Neural progenitor cell (in vitro differentiated cells): ENCODE data around the gene ZMAT5. TPM values are rescaled to one million over a fixed set of nuclear protein-coding genes. Genes with fewer than 3 reads are reported as not detected.

ENCODE experiments used
- DNase-seq: peaks from one replicate; pipeline ENCODE4 v3.0.0-alpha.2; 2016; ENCODE audit warnings: low spot score
- H2AFZ ChIP-seq: fragments of 200-600 bp; sonication (generic); replicated peaks from 2 replicates; pipeline ENCODE4 v1.6.1; 2016; ENCODE audit warnings: antibody characterized with exemption
- H3F3A ChIP-seq: fragments of 200-600 bp; sonication (generic); 2 replicates; pipeline ENCODE4 v1.6.1; 2016; ENCODE audit warnings: antibody characterized with exemption, low read depth
- H3K27ac ChIP-seq: fragments of 200-600 bp; sonication (generic); 2 replicates; pipeline ENCODE4 v1.5.1; 2016; ENCODE audit warnings: mild to moderate bottlenecking
- H3K27me3 ChIP-seq: fragments of 200-600 bp; sonication (generic); 2 replicates; pipeline ENCODE4 v1.6.1; 2016; ENCODE audit warnings: mild to moderate bottlenecking, moderate library complexity
- H3K36me3 ChIP-seq: fragments of 200-600 bp; sonication (generic); 2 replicates; pipeline ENCODE4 v1.5.1; 2016
- H3K4me1 ChIP-seq: fragments of 200-600 bp; sonication (generic); 2 replicates; pipeline ENCODE4 v1.6.1; 2016; ENCODE audit warnings: mixed run types
- H3K4me2 ChIP-seq: fragments of 200-600 bp; sonication (generic); 2 replicates; pipeline ENCODE4 v1.6.1; 2016
- H3K4me3 ChIP-seq: fragments of 200-600 bp; sonication (generic); 2 replicates; pipeline ENCODE4 v1.5.1; 2016
- H3K79me2 ChIP-seq: fragments of 200-600 bp; sonication (generic); 2 replicates; pipeline ENCODE4 v1.6.1; 2016; ENCODE audit warnings: low read depth
- H3K9ac ChIP-seq: fragments of 200-600 bp; sonication (generic); 2 replicates; pipeline ENCODE4 v1.6.1; 2016
- H3K9me3 ChIP-seq: fragments of 200-600 bp; sonication (generic); 2 replicates; pipeline ENCODE4 v1.5.1; 2016; ENCODE audit warnings: low read depth
- H4K20me1 ChIP-seq: fragments of 200-600 bp; sonication (generic); 2 replicates; pipeline ENCODE4 v1.6.1; 2016; ENCODE audit warnings: low read depth
- H3K27ac Mint-ChIP-seq: 3 replicates; pipeline ENCODE4 v1.8.0; 2021; ENCODE audit warnings: mixed read lengths
- H3K27me3 Mint-ChIP-seq: 2 replicates; pipeline ENCODE4 v1.8.0; 2022; ENCODE audit warnings: low read depth, mild to moderate bottlenecking, inconsistent platforms, moderate library complexity, mixed read lengths; ENCODE audit not compliant: insufficient read depth
- H3K36me3 Mint-ChIP-seq: 3 replicates; pipeline ENCODE4 v1.8.0; 2021; ENCODE audit warnings: mixed read lengths
- H3K4me1 Mint-ChIP-seq: 3 replicates; pipeline ENCODE4 v1.8.0; 2021; ENCODE audit warnings: mixed read lengths
- H3K4me3 Mint-ChIP-seq: 3 replicates; pipeline ENCODE4 v1.8.0; 2021; ENCODE audit warnings: mild to moderate bottlenecking, moderate library complexity, mixed read lengths
- H3K9me3 Mint-ChIP-seq: 3 replicates; pipeline ENCODE4 v1.8.0; 2020; ENCODE audit warnings: mixed read lengths
- EZH2 ChIP-seq: fragments of 200-600 bp; sonication (generic); IDR thresholded peaks from 2 replicates; pipeline ENCODE4 v1.6.1; 2017; ENCODE audit warnings: antibody characterized with exemption, mild to moderate bottlenecking, moderate library complexity
- EZH2phosphoT487 ChIP-seq: fragments of 200-600 bp; sonication (generic); IDR thresholded peaks from 2 replicates; pipeline ENCODE4 v1.6.1; 2017; ENCODE audit warnings: antibody characterized with exemption
- total RNA-seq: library from RNA; depleted of rRNA; stranded (reverse); fragments of >200 nt; gene quantifications from 2 replicates; pipeline ENCODE4 v1.2.3, GENCODE V29; 2015; ENCODE audit warnings: low replicate concordance
- TF ChIP-seq, protein P1 (sequence below): fragments of 200-600 bp; sonication (generic); IDR thresholded peaks from 2 replicates; pipeline ENCODE4 v1.5.1; 2017; ENCODE audit warnings: antibody characterized with exemption, mild to moderate bottlenecking

ZMAT5 gene
- total RNA-seq, 1 donor from 2014 or later: 20.8 TPM

GRCh38 chr22:29811377-29811776, 44.6 kb upstream of the ZMAT5 start:
- no peaks in the 10 kb centered on the region for H3K27me3 ChIP-seq
- peaks cover 6% of the 10 kb centered on the region for H3K4me1 ChIP-seq
- no peak for TF ChIP-seq EZH2
- TF ChIP-seq, protein P1, sequence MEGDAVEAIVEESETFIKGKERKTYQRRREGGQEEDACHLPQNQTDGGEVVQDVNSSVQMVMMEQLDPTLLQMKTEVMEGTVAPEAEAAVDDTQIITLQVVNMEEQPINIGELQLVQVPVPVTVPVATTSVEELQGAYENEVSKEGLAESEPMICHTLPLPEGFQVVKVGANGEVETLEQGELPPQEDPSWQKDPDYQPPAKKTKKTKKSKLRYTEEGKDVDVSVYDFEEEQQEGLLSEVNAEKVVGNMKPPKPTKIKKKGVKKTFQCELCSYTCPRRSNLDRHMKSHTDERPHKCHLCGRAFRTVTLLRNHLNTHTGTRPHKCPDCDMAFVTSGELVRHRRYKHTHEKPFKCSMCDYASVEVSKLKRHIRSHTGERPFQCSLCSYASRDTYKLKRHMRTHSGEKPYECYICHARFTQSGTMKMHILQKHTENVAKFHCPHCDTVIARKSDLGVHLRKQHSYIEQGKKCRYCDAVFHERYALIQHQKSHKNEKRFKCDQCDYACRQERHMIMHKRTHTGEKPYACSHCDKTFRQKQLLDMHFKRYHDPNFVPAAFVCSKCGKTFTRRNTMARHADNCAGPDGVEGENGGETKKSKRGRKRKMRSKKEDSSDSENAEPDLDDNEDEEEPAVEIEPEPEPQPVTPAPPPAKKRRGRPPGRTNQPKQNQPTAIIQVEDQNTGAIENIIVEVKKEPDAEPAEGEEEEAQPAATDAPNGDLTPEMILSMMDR: no peak
- TF ChIP-seq EZH2phosphoT487: no peak
- H3K9ac ChIP-seq: no peak overlapping the region
- Mint-ChIP-seq H3K4me1 (peaks cover 6% of the 10 kb centered on the region), H3K27ac (no peak overlapping the region), H3K4me3 (no peak overlapping the region), H3K36me3 (peaks cover 19% of the 10 kb centered on the region), H3K9me3 (no peaks in the 10 kb centered on the region), H3K27me3 (peaks cover 2% of the 10 kb centered on the region)
- DNase-seq: no peak
- no peak overlapping the region for H2AFZ ChIP-seq
- H3F3A ChIP-seq: no peaks in the 10 kb centered on the region
- H3K4me3 ChIP-seq: no peak overlapping the region
- no peaks in the 10 kb centered on the region for H3K9me3 ChIP-seq
- H3K79me2 ChIP-seq: no peaks in the 10 kb centered on the region
- no peaks in the 10 kb centered on the region for H3K36me3 ChIP-seq
- no peak overlapping the region for H3K4me2 ChIP-seq
- H4K20me1 ChIP-seq: no peaks in the 10 kb centered on the region
- H3K27ac ChIP-seq: no peak overlapping the region

GRCh38 chr22:29810216-29810615, 43.4 kb upstream of the ZMAT5 start:
- Histone ChIP-seq H3K4me3 (no peak overlapping the region), H3K36me3 (no peaks in the 10 kb centered on the region), H3K9ac (no peak overlapping the region), H3K4me1 (no peaks in the 10 kb centered on the region), H3K9me3 (no peaks in the 10 kb centered on the region), H3K27ac (no peak overlapping the region), H3K4me2 (no peak overlapping the region), H3K79me2 (no peaks in the 10 kb centered on the region), H4K20me1 (no peaks in the 10 kb centered on the region), H3K27me3 (no peaks in the 10 kb centered on the region), H2AFZ (no peak overlapping the region), H3F3A (no peaks in the 10 kb centered on the region)
- no peak overlapping the region for H3K4me3 Mint-ChIP-seq
- no peaks in the 10 kb centered on the region for H3K9me3 Mint-ChIP-seq
- peaks cover 3% of the 10 kb centered on the region for H3K4me1 Mint-ChIP-seq
- H3K36me3 Mint-ChIP-seq: peaks cover 19% of the 10 kb centered on the region
- H3K27me3 Mint-ChIP-seq: peaks cover 2% of the 10 kb centered on the region
- no peak overlapping the region for H3K27ac Mint-ChIP-seq
- no peak for TF ChIP-seq EZH2phosphoT487
- no peak for TF ChIP-seq EZH2
- TF ChIP-seq, protein P1: no peak
- DNase-seq: no peak

DNA sequence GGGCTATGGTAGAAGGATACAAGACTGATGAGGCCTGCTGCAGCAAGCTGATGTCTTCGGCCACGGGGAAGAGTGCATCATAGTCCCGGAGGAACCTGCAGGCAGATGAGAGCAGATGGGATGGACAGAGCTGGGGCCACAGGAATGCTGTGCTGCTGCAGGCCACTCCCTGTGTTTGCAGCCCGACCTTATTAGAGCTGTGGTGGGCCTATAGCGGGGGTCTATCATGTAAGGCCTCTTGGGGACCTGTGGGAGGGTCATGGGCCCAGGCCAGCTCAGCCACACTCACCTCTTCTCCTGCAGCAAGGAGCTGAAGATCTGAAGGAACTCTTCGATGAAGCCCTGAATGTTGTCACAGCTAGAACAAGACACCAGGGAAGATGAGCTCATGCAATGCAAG, 39.4 kb upstream of the ZMAT5 start:
- Histone ChIP-seq H2AFZ (no peak overlapping the region), H3K9ac (no peak overlapping the region), H3K27me3 (no peaks in the 10 kb centered on the region), H3K4me2 (no peak overlapping the region), H3K79me2 (no peaks in the 10 kb centered on the region), H3K9me3 (no peaks in the 10 kb centered on the region), H3F3A (peaks cover 4% of the 10 kb centered on the region), H4K20me1 (no peaks in the 10 kb centered on the region), H3K4me1 (peaks cover 5% of the 10 kb centered on the region), H3K36me3 (no peaks in the 10 kb centered on the region), H3K4me3 (no peak overlapping the region), H3K27ac (no peak overlapping the region)
- no peak for DNase-seq
- TF ChIP-seq EZH2phosphoT487: no peak
- no peak for TF ChIP-seq EZH2
- TF ChIP-seq, protein P1: no peak
- H3K27me3 Mint-ChIP-seq: no peaks in the 10 kb centered on the region
- peaks cover 2% of the 10 kb centered on the region for H3K4me1 Mint-ChIP-seq
- H3K4me3 Mint-ChIP-seq: no peak overlapping the region
- H3K9me3 Mint-ChIP-seq: no peaks in the 10 kb centered on the region
- H3K27ac Mint-ChIP-seq: no peak overlapping the region
- H3K36me3 Mint-ChIP-seq: peaks cover 16% of the 10 kb centered on the region
